GM18502 (cell line): ENCODE data around the gene RFX1.
"Not testable (repeated sequence)": the region's sequence is repeated elsewhere in the genome, so short reads cannot be mapped to it uniquely, and the experiment has no call there.

Experiments used
- ATAC-seq: cut with Tn5 transposase; IDR thresholded peaks from one replicate; pipeline ENCODE4 v1.9.1; 2021; ENCODE audit warnings: mild to moderate bottlenecking; ENCODE audit not compliant: unreplicated experiment, poor library complexity

The RFX1 gene

DNA sequence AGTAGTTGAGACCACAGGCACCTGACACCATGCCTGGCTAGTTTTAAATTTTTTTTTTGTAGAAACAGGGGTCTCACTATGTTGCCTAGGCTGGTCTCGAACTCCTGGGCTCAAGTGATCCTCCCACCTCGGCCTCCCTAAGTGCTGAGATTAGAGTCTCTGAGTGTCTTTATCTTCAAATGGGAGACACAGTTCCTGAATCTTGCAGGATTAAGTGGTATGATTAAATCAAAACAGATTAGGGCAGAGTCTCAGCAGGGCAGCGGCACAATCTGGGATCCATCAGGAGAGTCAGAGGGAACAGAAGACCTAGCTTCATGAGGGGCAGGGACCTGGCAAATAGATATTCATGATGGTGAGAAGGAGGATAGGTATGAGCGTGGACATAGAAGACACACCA lies 22.8 kb upstream of the RFX1 start:
- no peak for ATAC-seq

DNA sequence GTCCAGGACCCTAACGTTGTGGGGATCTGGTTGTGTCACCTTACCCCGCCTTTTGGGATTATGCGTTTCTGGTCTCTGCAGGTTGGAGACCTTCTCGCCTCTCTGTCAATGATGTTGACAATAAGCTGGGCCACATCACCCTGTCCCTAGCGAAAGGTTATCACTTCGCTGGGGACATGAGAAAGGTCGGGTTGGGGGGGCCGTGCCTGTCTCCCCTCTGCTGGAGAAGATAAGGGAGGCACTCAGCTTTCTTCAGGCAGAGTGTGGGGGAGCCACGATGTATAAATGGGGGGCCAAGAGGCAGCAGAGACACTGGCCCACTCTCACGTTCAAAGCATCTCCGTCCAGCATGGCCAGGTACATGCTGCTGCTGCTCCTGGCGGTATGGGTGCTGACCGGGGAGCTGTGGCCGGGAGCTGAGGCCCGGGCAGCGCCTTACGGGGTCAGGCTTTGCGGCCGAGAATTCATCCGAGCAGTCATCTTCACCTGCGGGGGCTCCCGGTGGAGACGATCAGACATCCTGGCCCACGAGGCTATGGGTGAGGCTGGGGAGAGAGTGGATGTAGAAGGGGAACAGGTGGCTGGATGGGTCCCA lies 21.8 kb upstream of the RFX1 start, which contains the start of gene RLN3:
TSS of gene RLN3 (plus strand) at position 293 of the 595 bp plus-strand sequence. CDS start at position 350, 57 bp downstream.
- ATAC-seq = no peak

DNA sequence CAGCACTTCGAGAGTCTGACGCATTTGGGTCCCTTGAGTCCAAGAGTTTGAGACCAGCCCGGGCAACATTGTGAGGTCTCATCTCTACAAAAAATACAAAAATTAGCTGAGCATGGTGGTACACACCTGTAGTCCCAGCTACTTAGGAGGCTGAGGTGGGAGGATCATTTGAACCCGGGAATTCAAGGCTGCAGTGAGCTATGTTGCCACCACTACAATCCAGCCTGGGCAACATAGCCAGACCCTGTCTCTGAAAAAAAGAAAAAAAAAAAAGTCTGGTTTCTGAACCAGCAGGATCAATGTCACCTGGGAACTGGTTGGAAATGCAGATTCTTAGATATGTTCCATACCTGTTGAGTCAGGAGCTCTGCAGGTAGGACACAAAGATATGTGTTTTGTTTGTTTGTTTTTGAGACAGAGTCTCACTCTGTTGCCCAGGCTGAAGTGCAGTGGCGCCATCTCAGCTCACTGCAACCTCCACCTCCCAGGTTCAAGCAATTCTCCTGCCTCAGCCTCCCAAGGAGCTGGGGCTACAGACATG lies 20.6 kb upstream of the RFX1 start:
- ATAC-seq = not testable (repeated sequence)

DNA sequence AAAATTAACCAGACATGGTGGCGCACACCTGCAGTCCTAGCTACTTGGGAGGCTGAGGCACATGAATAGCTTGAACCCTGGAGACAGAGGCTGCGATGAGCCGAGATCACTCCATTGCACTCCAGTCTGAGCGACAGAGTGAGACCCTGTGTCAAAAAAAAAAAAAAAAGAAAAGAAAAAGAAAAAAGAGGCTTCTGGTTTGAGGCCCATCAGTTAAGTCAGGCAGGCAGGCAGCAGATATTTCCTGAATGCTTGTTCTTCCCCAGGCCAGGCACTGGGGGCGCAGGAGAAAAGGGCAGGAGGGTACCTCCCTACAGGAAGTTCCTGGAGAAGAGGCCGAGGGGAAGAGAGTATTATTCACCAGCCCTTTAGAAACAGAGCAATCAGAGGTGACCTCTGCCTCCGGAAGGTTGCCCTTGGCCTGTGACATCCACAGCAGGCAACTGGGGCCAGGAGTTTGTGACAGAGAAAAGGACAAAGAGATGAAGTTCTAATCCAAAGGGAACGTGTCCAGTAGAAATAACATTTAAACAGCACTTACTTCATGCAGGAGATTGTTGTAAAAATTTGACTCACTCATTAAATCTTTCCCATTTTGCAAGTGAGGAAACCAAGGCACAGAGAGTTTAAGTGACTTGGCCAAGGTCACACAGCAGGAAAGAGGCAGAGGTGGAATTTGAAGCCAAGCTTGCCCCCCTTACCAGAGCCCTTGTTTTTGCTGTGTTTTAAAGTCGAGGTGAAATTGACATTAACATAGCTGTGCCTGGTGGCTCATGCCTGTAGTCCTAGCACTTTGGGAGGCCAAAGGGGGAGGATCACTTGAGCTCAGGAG lies 17.5 kb upstream of the RFX1 start:
- ATAC-seq = no peak

DNA sequence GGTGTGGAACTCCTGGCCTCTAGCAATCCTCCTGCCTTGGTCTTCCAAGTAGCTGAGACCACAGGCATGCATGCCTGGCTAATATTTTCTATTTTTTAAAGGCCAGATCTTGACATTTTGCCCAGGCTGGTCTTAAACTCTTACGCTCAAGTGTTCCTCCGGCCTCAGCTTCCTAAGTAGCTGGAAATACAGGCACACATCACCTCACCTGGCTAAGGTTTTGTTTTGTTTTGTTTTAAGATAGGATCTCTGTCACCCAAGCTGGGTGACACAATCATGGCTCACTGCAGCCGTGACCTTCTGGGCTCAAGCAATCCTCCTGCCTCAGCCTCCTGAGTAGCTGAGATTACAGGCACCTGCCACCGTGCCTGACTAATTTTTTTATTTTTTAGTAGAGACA lies 16.3 kb upstream of the RFX1 start:
- no peak for ATAC-seq

DNA sequence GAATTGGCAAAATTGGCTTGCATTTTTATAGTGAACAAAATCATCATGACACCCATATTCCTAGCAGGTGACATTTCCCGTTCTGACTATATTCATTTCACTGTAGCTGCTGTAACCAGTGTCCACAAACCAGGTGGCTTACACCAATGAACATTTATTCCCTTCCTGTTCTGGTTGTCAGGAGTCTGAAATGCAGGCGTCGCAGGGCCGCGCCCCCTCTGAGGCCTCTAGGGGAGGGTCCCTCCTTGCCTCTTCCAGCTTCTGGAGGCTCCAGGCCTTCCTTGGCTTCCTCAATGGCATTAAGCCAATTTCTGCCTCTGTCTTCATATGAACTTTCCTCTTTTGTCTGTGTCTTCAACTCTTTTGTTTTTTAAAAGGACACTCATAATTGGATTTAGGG lies 15.4 kb upstream of the RFX1 start:
- no peak for ATAC-seq

DNA sequence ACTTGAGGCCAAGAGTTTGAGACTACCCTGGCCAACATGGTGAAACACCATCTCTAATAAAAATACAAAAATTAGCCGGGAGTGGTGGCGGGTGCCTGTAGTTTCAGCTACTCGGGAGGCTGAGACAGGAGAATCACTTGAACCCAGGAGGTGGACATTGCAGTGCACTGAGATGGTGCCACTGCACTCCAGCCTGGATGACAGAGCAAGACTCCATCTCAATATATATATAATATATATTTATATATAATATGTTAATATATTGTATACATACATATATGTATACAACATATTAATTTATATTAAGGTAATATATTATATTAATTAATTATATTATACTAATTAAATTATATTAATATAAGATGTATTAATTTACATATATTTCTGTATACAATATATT lies 13.6 kb upstream of the RFX1 start:
- ATAC-seq = not testable (repeated sequence)

DNA sequence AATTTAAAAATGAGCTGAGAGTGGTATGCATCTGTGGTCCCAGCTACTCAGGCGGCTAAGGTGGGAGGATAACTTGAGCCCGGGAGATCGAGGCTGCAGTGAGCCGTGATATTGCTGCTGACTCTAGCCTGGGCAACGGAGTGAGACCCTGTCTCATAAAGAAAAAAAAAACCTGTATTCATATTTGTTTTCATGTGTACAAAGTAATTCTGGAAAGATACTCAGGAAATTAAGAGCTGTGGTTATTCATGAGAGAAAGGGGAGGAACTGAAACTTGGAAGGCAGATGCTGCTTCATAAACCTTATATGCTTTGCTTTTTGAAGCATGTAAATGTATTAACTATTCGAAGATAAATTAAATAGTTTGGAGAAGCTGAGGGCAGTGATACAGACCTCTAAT lies 13.0 kb upstream of the RFX1 start:
- no peak for ATAC-seq

DNA sequence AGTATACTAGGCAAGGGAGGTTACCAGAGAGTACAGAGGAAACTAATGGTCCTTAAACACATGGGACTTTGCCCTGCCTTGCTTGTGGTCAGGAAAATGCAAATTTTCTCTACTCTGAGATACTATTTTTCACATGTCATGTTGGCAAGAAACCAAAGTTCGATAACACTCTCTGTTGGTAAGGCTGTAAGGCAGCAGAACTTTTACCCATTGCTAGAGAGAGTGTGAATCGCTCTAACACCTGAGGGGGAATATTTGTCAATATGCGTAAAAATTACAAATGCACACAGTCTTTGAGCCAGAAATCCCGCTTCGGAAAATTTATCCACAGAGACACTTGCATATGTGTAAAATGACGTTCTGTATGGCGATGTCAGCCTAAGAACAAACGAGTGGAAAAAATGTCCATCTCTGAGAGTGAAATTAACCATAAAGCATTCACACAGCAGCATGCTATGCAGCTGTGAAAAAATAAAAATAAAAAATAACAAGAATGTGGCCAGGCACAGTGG lies 9.5 kb upstream of the RFX1 start:
- peak; percentile 68 for ATAC-seq

DNA sequence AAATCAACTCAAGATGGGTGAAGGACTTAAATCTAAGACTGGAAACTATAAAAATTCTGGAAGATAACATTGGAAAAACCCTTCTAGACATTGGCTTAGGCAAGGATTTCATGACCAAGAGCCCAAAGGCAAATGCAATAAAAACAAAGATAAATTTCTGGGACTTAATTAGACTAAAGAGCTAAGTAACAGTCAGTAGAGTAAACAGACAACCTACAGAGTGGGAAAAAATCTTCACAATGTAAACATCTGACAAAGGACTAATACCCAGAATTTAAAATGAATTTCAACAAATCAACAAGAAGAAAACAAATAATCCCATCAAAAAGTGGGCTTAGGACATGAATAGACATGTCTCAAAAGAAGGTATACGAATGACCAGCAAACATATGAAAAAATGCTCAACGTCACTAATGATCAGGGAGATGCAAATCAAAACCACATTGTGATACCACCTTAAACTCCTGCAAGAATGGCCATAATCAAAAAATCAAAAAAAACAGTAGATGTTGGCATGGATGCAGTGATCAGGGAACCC lies 6.3 kb upstream of the RFX1 start:
- no peak for ATAC-seq

DNA sequence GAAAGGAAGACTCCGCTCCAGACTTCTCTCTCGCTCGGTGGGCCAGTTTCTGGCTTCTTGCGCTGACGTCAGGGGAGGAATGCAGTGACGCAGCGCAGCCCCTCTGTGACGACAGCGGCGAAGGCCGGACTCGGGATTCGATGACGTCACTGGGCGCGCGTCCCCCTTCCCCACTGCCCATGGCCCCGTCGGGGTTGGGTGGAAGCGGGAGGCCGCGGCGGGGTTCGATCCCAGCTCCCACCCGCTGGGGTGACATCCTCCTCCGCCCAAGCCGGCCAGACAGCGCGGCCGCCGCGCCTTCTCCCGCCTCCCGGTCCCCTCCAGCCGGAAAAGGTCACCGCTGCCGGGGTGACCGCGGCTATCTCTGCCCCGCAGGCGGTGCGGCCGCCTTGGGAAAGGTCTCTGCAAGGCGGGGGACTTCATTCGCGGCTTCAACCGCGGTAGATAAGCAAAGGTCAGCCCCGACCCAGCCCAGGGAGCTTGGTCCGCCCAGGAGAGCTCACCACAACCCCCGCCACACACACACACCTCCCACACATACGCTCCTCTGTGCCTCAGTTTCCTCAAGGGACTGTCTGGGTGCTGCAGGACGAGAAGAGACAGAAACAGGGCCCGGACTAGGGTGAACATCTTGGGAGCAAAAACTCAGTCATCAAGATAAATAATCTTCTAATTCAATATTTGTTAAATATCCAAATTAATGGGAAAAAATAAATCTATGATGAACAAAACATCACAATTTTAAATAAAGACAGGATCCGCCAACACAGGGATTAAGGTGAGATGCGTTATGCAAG lies 844 bp upstream of the RFX1 start:
- peak; percentile 52 for ATAC-seq

DNA sequence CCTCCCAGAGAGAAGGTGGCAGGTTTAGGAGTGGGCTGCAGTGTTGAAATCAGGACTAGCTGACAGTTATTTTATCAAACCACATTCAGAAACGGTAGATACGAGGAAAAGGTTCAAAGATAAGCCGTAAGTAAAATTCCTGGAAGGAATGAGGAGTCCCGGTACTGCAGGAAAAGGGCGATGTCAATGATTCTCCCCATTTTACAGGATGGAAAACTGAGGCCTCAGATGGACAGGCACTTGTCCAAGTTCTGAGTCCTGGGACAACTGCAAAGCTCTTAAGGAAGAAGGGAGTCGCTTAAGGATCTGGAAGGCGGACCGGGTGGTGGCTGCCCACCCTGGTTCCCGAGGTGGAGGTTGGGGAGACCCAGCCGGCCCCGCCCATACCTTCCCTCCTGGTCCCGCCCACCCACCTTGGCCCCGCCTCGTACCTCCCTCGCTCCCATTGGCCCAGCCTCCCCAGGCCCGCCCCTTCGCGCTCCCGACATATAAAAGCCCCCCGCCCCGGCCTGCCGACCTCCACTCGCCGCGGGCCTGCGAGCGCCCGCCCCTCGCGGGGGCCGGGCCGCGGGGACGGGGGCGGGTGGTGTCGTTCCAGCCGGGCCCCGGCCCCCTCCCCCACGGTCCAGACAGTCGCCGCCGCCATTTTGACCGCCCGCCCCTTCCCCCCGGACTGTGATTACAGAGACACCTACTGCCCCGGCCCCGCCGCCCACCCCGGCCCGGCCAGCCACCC lies 603 bp downstream of the RFX1 start:
- ATAC-seq = peak; percentile 27

DNA sequence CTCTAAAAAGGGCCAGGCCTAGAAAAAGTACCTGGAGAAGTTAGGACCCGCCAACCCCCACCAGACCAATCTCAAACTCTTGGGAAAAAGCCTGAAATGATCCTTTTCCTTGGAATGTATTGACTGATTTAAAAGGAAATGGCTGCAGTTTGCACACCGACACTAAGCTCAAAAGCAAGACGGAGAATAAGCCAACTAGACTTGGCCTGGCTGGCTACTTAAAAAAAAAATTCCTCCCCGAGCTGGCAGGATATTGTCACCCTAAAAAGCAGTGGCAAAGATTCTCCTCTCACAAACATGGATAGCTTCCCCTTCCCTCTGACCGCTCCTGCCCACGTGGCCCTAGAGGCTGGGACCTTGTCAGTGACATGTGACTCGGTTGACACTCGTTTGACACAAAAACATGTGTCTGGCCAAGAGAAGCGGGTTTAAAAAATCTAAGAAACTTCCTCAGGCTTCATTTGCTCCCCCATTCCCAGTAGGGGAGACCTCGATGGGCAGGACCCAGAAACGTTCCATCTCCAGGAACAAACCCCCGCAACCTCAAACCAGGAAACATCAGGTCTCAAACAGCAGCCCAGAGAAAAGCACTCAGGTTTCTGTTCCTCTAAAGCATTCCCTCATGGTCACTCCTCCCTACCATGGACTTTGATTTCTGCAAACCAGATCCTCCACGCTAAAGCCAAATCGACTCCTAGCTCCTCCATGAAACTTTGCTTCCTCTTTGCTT lies 1.3 kb downstream of the RFX1 start:
- no peak for ATAC-seq

DNA sequence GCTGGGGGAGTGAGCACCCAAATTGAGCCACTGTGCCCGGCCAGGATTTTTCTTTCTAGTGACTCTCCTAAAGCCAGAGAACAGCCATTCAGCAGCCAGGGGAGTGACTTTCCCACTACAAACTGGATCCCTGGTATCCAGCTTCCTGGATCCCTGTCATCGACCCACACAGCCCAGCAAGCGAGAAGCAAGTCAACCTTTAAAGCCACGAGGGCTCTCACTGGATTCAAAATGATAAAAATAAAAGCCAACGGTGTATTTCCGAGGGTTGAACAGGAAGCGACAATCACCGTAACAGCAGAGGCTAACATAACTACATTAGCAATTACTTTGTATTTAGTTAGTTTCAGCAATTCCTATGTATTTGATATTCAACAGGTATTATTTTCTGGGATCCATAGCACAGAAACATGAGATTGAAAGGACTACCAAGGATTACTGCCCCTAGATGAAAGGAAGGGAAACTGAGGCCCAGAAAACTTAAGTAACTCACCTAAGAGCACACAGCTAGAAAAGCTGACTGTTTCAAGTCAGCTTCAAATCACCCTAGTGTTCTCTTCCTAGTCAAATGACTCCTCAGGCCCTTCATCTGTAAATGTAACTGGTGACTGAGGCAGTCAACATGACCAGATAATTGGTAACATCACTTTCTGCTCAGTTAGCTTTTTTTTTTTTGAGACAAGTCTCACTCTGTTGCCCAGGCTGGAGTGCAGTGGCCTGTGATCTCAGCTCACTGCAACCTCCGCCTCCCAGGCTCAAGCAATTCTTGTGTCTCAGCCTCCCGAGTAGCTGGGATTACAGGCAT lies 2.7 kb downstream of the RFX1 start:
- no peak for ATAC-seq

DNA sequence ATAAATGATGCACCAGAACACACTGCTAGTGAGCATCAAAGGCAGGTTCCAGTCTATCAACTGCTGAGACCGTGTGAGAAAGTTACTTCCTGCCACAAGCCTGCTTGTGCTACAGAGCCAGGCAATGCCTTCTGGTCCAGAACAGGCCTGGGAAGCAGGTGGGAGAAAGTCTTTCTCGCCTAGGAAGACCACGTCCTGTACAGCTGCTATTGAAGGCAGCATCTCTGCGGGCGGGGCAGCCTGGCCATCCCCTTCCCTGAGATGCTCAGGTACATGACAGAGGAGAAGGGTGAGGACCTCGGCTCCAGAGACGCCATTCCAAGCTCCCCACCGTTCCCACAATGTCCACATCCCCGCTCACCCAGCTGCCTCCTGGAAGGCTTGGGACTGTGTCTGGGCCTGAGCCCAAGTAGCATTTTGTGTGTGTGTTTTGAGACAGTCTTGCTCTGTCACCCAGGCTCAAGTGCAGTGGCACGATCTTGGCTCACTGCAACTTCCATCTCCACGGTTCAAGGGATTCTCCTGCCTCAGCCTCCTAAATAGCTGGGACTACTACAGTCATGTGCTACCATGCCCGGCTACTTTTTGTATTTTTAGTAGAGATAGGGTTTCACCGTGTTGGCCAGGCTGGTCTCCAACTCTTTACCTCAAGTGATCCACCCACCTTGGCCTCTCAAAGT lies 3.4 kb downstream of the RFX1 start:
- ATAC-seq = no peak

DNA sequence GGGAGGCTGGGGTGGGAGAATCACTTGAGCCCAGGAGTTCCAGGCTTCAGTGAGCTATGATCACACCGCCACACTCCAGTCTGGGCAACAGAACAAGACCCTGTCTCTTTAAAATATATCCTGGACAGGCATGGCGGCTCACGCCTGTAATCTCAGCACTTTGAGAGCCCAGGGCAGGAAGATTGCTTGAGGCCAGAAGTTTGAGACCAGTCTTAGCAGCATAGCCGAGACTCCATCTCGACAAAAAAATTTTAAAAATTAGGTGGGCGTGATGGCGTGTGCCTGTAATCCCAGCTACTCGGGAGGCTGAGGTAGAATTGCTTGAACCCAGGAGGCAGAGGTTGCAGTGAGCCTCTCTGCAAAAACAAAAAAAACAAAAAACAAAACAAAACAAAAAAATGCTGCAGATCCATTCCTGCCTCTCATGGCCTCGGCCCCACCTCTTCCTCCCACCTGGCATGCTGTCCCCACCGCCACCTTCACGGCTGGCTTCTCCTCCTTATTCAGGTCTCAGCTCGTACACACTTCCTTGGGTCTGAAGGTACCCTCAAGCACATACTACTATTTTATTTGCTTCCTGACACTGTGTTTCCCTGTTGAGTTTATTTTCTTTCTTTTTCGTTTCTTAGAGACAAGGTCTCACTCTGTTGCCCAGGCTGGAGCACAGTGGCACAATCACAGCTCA lies 5.3 kb downstream of the RFX1 start:
- ATAC-seq = no peak

DNA sequence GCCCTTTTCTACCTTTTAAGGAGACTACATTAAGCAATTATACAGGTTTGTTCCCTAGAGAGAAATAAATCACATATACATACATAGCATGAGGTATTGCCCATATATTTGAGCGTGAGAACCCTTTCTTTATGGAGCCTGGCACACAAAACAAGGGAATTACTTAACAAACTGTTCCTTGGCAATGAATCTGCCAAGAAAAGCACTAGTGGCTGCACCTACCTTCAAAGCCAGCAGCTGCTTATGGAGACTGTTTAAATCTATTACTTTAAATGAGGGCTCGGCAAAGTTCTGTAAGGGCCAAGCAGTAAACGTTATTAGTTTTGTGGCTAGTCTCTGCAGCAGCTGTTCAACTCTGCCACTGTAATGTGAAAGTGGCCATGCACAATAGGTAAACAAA lies 7.0 kb downstream of the RFX1 start:
- no peak for ATAC-seq
